Glutamatergic neuron (in vitro differentiated cells): ENCODE data around the gene RPL13. TPM values are rescaled to one million over a fixed set of nuclear protein-coding genes. Genes with fewer than 3 reads are reported as not detected.

Source experiments
- DNase-seq: peaks from one replicate; pipeline ENCODE4 v3.0.0; 2022
- H3K27ac Mint-ChIP-seq: one replicate; pipeline ENCODE4 v1.8.0; 2020; ENCODE audit warnings: mild to moderate bottlenecking, mixed read lengths, inconsistent platforms; ENCODE audit not compliant: unreplicated experiment
- H3K27me3 Mint-ChIP-seq: one replicate; pipeline ENCODE4 v1.8.0; 2020; ENCODE audit warnings: mild to moderate bottlenecking, moderate library complexity, mixed read lengths, inconsistent platforms; ENCODE audit not compliant: unreplicated experiment
- H3K36me3 Mint-ChIP-seq: one replicate; pipeline ENCODE4 v1.8.0; 2020; ENCODE audit warnings: mild to moderate bottlenecking, mixed read lengths, inconsistent platforms; ENCODE audit not compliant: unreplicated experiment
- H3K4me1 Mint-ChIP-seq: one replicate; pipeline ENCODE4 v1.8.0; 2020; ENCODE audit warnings: mild to moderate bottlenecking, low read depth, mixed read lengths, inconsistent platforms; ENCODE audit not compliant: unreplicated experiment
- H3K4me3 Mint-ChIP-seq: one replicate; pipeline ENCODE4 v1.8.0; 2020; ENCODE audit warnings: mild to moderate bottlenecking, mixed read lengths, inconsistent platforms; ENCODE audit not compliant: unreplicated experiment
- H3K9me3 Mint-ChIP-seq: one replicate; pipeline ENCODE4 v1.8.0; 2020; ENCODE audit warnings: mild to moderate bottlenecking, moderate library complexity, mixed read lengths, inconsistent platforms; ENCODE audit not compliant: unreplicated experiment
- total RNA-seq: library from RNA; stranded (reverse); fragmentation: NEBNext Ultra II Directional; extraction: Animal tissue kit (Norgen Biotek cat#: 25700); gene quantifications from one replicate; pipeline ENCODE4 v1.2.1, GENCODE V29; 2021; ENCODE audit not compliant: unreplicated experiment
- TF ChIP-seq, protein P1 (sequence below): fragments of 200-600 bp; sonication (generic); IDR thresholded peaks from one replicate; pipeline ENCODE4 v1.5.0; 2021; ENCODE audit not compliant: partially characterized antibody, unreplicated experiment

RPL13 gene
- total RNA-seq, 1 donor from 2014 or later = 893 TPM

DNA sequence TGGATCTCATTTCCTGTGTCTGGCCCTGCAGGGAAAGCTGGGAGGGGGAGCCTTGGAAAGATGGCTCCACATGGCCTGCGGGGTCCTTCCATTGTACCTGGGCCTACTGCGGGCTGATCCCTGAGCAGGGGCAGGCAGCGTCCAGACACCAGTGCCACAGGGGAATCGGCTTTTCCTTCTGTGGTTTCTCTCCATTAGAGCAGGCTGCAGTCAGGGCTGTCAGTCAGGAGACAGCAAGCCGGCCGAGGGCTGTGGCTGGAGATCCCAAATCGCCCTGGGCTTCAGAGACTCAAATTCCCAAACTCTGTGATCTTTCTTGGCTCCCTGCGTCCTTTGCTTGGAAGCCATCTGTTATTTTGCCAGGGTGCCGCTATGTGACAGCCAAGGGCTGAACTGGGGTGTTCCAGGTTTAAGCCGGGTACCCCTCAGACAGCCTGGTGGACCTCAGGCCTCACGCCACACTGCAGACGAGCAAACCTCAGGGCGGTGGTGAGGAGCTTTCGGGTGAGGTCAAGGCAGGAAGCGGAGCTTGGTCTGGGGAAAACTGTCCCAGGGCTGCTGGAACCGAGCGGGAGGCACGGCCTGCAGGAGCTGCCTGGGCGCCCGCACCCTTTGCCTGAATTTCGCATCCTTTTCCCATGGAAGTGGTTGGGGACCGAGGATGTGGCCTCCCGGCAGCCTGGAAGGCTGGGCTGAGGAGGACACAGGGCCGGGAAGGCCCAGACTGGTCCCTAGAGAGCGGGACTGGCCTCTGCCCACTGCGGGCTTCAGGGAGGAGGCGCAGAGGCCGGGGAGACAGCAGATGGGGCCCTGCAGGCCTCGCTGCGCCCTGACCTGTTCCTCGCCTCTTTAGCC lies 13.6 kb downstream of the RPL13 start:
- peaks cover 17% of the 10 kb centered on the region for H3K27me3 Mint-ChIP-seq
- peak overlapping the region; percentile 44 for H3K4me3 Mint-ChIP-seq
- TF ChIP-seq, protein P1, sequence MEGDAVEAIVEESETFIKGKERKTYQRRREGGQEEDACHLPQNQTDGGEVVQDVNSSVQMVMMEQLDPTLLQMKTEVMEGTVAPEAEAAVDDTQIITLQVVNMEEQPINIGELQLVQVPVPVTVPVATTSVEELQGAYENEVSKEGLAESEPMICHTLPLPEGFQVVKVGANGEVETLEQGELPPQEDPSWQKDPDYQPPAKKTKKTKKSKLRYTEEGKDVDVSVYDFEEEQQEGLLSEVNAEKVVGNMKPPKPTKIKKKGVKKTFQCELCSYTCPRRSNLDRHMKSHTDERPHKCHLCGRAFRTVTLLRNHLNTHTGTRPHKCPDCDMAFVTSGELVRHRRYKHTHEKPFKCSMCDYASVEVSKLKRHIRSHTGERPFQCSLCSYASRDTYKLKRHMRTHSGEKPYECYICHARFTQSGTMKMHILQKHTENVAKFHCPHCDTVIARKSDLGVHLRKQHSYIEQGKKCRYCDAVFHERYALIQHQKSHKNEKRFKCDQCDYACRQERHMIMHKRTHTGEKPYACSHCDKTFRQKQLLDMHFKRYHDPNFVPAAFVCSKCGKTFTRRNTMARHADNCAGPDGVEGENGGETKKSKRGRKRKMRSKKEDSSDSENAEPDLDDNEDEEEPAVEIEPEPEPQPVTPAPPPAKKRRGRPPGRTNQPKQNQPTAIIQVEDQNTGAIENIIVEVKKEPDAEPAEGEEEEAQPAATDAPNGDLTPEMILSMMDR = no peak

DNA sequence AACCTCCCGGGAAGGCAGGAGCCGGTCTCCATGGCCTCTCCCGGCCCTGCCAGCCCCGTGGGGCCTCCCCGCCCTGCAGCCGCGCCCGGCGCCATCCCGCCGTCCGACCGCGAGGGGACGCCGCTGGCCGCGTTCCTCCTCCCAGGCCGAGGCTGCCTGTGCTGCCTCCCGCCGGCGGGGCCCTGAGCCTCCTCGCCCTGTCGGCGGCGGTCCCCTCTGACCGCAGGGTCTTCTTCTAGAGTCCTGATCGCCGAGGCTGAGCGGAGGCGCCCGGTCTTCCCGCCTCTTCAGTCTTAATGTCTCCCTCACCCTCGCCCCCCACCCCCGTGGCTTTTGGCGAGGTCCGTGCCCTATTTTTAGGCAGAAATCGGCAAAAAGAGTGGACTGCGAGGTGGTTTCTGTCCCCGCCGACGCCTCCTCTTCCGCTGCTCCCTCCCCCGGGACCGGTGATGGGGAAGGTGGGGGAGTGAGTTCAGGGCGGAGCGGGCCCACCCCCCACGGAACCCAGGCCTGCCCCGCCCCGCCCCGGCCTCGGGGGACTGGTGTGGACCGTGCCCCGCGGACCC lies 14.3 kb downstream of the RPL13 start:
- Mint-ChIP-seq H3K9me3 (peaks cover 12% of the 10 kb centered on the region), H3K4me1 (peaks cover 15% of the 10 kb centered on the region), H3K36me3 (no peaks in the 10 kb centered on the region), H3K27ac (no peak overlapping the region), H3K4me3 (no peak overlapping the region), H3K27me3 (peaks cover 15% of the 10 kb centered on the region)
- peak; percentile 88 for DNase-seq
- TF ChIP-seq, protein P1 = peak; percentile 65

More for the DNA sequence above, 13.6 kb downstream of the RPL13 start:
- Mint-ChIP-seq H3K27ac (peak overlapping the region; percentile 93), H3K9me3 (peaks cover 12% of the 10 kb centered on the region), H3K36me3 (no peaks in the 10 kb centered on the region), H3K4me1 (peaks cover 15% of the 10 kb centered on the region)
- peak; percentile 69 for DNase-seq

DNA sequence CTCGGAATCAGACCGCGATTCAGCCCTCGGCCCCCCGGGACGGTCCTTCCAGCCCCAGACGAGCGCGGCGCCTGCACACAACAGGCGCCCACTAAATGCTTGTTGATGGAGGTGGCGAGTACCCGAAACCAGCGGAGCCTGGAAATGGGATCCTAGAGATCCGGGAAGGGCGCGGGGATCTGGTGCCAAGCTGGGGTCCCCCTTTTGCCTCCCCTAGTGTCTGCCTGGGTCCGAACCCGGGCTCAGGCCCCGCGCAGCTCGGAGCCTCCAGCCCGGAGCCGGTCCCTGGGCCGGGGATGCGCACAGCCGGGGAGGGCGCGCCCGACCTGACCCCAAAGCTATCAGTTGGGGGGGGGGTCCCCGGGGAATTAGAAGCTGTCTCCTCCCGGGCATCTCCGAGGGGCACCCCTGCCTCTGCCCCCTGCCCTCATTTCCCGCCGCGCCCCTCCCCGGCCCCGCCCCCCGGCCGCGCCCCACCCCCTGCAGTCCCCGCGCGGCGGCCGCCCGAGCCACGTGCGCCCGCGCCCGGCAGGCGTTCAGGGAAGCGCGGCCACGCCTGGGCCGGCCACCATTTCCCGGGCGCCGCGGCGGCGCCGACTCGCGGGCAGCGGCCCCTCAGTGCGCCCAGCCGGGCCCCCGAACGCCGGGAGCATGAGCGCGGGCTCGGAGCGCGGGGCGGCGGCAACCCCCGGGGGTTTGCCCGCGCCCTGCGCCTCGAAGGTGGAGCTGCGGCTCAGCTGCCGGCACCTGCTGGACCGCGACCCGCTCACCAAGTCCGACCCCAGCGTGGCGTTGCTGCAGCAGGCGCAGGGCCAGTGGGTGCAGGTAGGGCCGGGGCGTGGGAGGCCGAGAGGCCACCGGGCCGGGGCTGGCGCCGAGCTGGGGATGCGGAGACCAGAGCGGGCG lies 15.0 kb downstream of the RPL13 start, which contains the start of gene CPNE7:
TSS of gene CPNE7 (plus strand) at position 512 of the 906 bp plus-strand sequence. CDS start at position 652, 140 bp downstream.
- no peak for DNase-seq
- H3K4me1 Mint-ChIP-seq = peaks cover 15% of the 10 kb centered on the region
- peaks cover 10% of the 10 kb centered on the region for H3K9me3 Mint-ChIP-seq
- no peak within 1 kb of the TSS for H3K27ac Mint-ChIP-seq
- H3K4me3 Mint-ChIP-seq = no peak within 1 kb of the TSS
- peaks cover 14% of the 10 kb centered on the region for H3K27me3 Mint-ChIP-seq
- H3K36me3 Mint-ChIP-seq = no peaks in the 10 kb centered on the region
- TF ChIP-seq, protein P1 = no peak

DNA sequence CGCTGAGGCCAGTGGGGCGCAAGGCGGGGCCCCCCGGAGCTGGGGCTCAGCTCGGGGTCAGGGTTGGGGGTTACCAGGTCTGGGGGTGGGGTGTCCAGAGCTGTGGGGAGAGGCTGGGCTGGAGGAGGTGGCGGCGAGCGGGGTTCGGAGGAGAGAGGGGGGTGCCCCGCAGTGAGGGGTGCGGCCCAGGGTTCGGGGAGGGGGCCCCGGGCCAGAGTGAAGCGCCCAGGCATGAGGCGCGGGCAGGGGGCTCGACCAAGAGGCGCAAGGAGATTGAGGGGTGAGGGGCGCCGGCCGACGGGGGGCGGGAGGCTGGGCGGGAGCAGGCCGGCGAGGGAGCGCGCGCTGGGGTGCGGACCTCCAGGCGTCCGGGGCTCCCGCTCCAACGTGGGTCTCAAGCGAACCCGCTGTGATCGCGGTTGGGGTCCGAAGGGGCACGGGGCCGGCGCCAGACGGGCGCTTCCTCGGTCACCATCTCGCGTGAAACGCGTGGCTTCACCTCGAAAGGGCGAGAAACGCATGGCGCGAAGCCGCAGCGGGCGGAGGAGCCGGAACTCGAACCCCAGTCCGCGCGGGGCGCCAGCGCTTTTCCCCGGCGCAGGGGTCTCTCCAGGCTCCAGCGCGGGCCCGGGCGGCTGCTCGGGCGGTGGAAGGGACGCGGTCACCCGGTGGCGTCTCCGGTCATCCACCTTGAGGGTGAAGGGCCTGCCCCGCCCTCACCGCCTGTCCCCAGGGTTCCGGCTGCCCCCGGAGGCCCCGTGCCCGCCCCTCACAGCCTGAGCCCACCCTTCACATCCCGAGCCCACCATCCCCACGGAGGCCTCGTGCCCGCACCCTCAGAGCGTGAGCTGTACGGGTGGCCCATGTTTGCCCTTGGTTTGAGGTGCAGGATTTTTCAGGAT lies 15.9 kb downstream of the RPL13 start:
- H3K27ac Mint-ChIP-seq = no peak overlapping the region
- no peaks in the 10 kb centered on the region for H3K36me3 Mint-ChIP-seq
- H3K27me3 Mint-ChIP-seq = peaks cover 13% of the 10 kb centered on the region
- no peak for DNase-seq
- H3K9me3 Mint-ChIP-seq = peaks cover 10% of the 10 kb centered on the region
- H3K4me3 Mint-ChIP-seq = no peak overlapping the region
- peaks cover 15% of the 10 kb centered on the region for H3K4me1 Mint-ChIP-seq
- TF ChIP-seq, protein P1 = no peak
